ENCODE data around the gene KCNQ4. TPM values are rescaled to one million over a fixed set of nuclear protein-coding genes. Genes with fewer than 3 reads are reported as not detected.

The KCNQ4 gene
- total and polyA plus RNA-seq, 3 donors from 2014 or later: 1.4 to 2.4 (median 2.3) TPM

DNA sequence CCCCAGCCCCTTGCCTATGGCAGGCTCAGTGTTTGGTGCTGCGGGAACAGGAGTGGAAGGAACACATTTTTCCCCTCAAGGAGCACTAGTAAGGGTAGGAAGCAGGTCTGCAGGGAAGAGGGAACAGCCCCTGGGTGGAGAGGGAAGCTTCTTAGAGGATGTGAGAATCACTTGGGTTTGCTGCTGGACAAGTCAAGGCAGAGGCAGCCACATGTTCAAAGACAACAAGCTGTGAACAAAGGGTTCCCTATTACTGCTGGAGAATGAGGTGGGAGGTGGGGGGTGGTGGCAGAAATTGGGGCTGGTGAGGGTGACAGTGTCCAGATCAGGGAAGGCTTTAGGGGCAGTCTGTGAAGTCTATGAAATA, 103.4 kb downstream of the KCNQ4 start:
- H3K4me1 ChIP-seq: no peaks in the 10 kb centered on the region
- 89 to 100% methylated on average over 1 of the region's 1 CpG for WGBS, 2 donors
- intact Hi-C loops (cut with DNase I; ENCODE audit: low total_unique reads): no loop called here
- no peak for DNase-seq
- H3K27me3 ChIP-seq: no peaks in the 10 kb centered on the region
- no peak overlapping the region for H3K27ac ChIP-seq
- TF ChIP-seq, protein P1, sequence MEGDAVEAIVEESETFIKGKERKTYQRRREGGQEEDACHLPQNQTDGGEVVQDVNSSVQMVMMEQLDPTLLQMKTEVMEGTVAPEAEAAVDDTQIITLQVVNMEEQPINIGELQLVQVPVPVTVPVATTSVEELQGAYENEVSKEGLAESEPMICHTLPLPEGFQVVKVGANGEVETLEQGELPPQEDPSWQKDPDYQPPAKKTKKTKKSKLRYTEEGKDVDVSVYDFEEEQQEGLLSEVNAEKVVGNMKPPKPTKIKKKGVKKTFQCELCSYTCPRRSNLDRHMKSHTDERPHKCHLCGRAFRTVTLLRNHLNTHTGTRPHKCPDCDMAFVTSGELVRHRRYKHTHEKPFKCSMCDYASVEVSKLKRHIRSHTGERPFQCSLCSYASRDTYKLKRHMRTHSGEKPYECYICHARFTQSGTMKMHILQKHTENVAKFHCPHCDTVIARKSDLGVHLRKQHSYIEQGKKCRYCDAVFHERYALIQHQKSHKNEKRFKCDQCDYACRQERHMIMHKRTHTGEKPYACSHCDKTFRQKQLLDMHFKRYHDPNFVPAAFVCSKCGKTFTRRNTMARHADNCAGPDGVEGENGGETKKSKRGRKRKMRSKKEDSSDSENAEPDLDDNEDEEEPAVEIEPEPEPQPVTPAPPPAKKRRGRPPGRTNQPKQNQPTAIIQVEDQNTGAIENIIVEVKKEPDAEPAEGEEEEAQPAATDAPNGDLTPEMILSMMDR (IDR thresholded peaks at IDR 0.05): no peak
- TF ChIP-seq POLR2A (IDR thresholded peaks at IDR 0.05): no peak
- H3K4me3 ChIP-seq: no peak overlapping the region
- no peaks in the 10 kb centered on the region for H3K36me3 ChIP-seq (ENCODE audit: low read depth, missing control alignments)
- H3K9me3 ChIP-seq: no peaks in the 10 kb centered on the region

DNA sequence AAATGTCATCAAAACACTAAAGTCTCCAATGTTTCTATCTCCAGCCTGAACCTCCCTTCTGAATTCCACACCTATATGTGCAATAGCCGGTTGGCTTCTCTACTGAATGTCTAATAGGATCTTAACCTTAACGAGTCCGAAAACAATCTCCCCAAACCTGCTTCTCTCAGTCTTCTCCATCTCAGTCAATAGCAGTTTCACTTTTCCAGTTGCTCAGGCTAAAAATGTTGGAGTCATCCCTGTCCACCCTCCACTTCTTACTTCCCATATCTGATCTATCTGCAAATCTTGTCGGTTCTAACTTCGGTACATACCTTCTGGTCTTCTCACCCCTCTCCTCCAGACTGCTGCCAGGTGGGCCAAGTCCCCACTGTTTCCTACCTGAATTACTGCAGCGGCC, 104.1 kb downstream of the KCNQ4 start:
- 95 to 96% methylated on average over 6 of the region's 6 CpGs for WGBS, 2 donors
- Histone ChIP-seq H3K4me3 (no peak overlapping the region), H3K9me3 (no peaks in the 10 kb centered on the region), H3K36me3 (ENCODE audit: low read depth, missing control alignments) (no peaks in the 10 kb centered on the region), H3K4me1 (no peaks in the 10 kb centered on the region), H3K27me3 (no peaks in the 10 kb centered on the region), H3K27ac (no peak overlapping the region)
- TF ChIP-seq POLR2A (IDR thresholded peaks at IDR 0.05): no peak
- TF ChIP-seq, protein P1 (IDR thresholded peaks at IDR 0.05): no peak
- intact Hi-C loops (cut with DNase I; ENCODE audit: low total_unique reads): no loop called here
- no peak for DNase-seq

MicroRNAs encoded within 50 kb of the gene (microRNA counts, 767-probe panel; counts per million panel counts)
- 152 to 4,480 counts per million in 2 donors for microRNA hsa-miR-30c-5p
- 0 to 152 counts per million in 2 donors for microRNA hsa-miR-30e-5p

Small RNAs within 50 kb of the gene (microRNA-seq; reads per million reads assigned to microRNA genes)
- gene MIR30C1 (ENCODE audit: borderline number of aligned reads in 2 of 2, borderline replicate concordance in 1 of 2) (38.2 to 51.1 reads per million in 2 donors), gene MIR30E (ENCODE audit: borderline number of aligned reads in 2 of 2, borderline replicate concordance in 1 of 2) (3,352 to 4,089 reads per million in 2 donors)

Small RNAs within 50 kb of the gene (small RNA-seq; reads per million reads assigned to genes)
- gene MIR30C1: 2.1 to 2.7 reads per million in 2 donors
- gene MIR30E: 137 to 151 reads per million in 2 donors
- gene RN7SL326P: 0 reads per million in 2 donors

Other genes with a start within 250 kb of the KCNQ4 start
- gene RIMS3, start 118.1 kb upstream of the KCNQ4 start, total RNA-seq: 1 to 10 TPM; 4.6 to 9.4 TPM
- gene RIMS3, start 118.1 kb upstream of the KCNQ4 start, polyA plus RNA-seq (ENCODE audit: insufficient read depth, low read depth, low replicate concordance): 8.3 TPM
- gene NFYC, start 92.1 kb upstream of the KCNQ4 start, total RNA-seq: 10 to 100 TPM; 69.1 to 83.9 TPM
- gene NFYC, start 92.1 kb upstream of the KCNQ4 start, polyA plus RNA-seq (ENCODE audit: insufficient read depth, low read depth, low replicate concordance): 70.0 TPM
- gene CITED4, start 78.6 kb downstream of the KCNQ4 start, total RNA-seq: 100 to 1,000 TPM in 1 of 2 donors, 10 to 100 TPM in 1; 79.0 to 124 TPM
- gene CITED4, start 78.6 kb downstream of the KCNQ4 start, polyA plus RNA-seq (ENCODE audit: insufficient read depth, low read depth, low replicate concordance): 20.1 TPM
- 10 to 100 TPM; 55.9 to 66.1 TPM for gene CTPS1, start 195.9 kb downstream of the KCNQ4 start, total RNA-seq
- gene CTPS1, start 195.9 kb downstream of the KCNQ4 start, polyA plus RNA-seq (ENCODE audit: insufficient read depth, low read depth, low replicate concordance): 41.2 TPM
- gene SLFNL1, start 237.9 kb downstream of the KCNQ4 start, total RNA-seq: 10 to 100 TPM; 23.4 to 96.8 TPM
- gene SLFNL1, start 237.9 kb downstream of the KCNQ4 start, polyA plus RNA-seq (ENCODE audit: insufficient read depth, low read depth, low replicate concordance): 85.4 TPM